Measurements from ENCODE around the gene MTUS2.

The MTUS2 gene

DNA sequence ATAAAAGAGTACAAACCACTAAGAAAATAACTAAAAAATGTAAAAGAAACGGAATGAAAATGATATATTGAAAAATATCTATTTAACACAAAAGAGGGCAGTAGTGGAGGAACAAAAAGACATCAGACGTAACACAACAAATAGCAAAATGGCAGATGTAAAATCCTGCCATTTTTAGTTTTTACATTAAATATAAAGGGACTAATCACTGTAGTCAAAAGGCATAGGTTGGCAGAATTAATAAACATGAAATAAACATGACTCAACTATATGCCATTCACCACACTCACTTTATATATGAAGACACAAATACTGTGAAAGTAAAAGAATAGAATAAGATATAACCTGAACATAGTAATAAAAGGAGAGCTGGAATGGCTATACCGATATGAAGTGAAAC lies 11.0 kb downstream of the MTUS2 start:
- Mint-ChIP-seq H3K36me3 (ENCODE audit: low read depth) (no peaks in the 10 kb centered on the region), H3K9me3 (peaks cover 31% of the 10 kb centered on the region)

DNA sequence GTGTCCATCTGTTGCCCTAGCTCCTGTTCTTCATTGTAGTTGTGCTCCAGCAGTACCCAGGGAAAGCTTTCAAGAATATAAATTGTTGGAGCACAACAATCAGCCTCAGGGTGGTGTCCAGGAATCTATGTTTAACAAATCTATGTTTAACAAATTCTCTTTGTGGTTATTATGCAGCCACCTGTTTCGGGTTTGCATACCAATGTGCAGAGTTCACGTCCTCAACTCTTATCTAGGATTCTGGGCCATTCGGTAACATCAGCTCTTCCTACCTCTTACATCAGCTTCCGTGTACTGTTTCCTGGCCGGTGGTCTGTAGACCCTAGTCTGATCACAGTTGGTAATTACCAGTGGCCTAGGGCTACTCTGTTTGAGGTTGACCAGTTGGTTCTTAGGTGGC lies 17.0 kb downstream of the MTUS2 start:
- Mint-ChIP-seq H3K27ac (no peak overlapping the region), H3K27me3 (peaks cover 8% of the 10 kb centered on the region), H3K9me3 (no peaks in the 10 kb centered on the region), H3K36me3 (ENCODE audit: low read depth) (no peaks in the 10 kb centered on the region), H3K4me1 (ENCODE audit: low read depth) (no peaks in the 10 kb centered on the region), H3K4me3 (no peak overlapping the region)

More for the DNA sequence above, 11.0 kb downstream of the MTUS2 start:
- H3K27ac Mint-ChIP-seq = no peak overlapping the region
- H3K4me1 Mint-ChIP-seq (ENCODE audit: low read depth) = no peaks in the 10 kb centered on the region
- H3K27me3 Mint-ChIP-seq = peaks cover 12% of the 10 kb centered on the region
- H3K4me3 Mint-ChIP-seq = no peak overlapping the region

DNA sequence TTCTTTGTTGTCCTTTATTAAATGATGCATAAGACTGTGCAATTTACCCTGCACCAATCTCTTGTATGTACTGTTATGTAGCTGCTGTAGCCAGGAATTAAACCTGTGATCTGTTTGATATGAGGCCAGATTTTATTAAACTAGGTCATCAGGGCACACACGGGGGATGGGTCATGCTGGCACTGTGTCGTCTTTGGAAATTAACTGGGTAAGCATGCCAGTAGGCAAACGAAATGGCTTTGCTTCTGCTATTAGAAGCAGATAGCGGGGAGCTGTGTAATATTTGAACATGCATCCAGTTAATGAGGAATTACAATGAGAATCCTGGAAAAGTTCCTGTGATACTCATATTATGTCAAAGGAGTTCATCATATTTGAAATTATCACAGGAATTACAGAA lies 23.5 kb downstream of the MTUS2 start:
- Mint-ChIP-seq H3K4me1 (ENCODE audit: low read depth) (no peaks in the 10 kb centered on the region), H3K27ac (no peak overlapping the region), H3K27me3 (peaks cover under 1% of the 10 kb centered on the region), H3K36me3 (ENCODE audit: low read depth) (no peaks in the 10 kb centered on the region), H3K4me3 (no peak overlapping the region), H3K9me3 (no peaks in the 10 kb centered on the region)

DNA sequence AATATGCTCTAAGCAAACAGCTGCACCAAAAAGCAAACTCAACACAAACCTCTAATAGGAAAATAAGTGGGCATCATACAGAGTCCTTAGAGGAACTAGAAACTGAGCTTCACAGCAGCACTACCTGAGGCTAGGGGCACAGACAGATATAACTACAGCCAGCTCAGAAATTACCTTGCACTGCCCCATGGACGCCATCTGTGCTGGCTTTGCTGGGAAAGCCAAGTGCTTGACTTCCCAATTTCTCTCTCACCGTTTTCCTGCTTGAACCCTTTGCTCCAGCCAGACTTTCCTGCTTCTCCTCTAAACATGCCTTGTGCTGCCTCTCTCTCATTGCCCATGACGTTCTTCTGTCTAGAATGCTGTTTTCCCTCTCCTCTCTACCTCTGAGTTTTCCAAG lies 29.3 kb downstream of the MTUS2 start:
- Mint-ChIP-seq H3K36me3 (ENCODE audit: low read depth) (no peaks in the 10 kb centered on the region), H3K9me3 (no peaks in the 10 kb centered on the region), H3K27me3 (peaks cover 7% of the 10 kb centered on the region), H3K4me3 (no peak overlapping the region), H3K27ac (no peak overlapping the region), H3K4me1 (ENCODE audit: low read depth) (no peaks in the 10 kb centered on the region)

DNA sequence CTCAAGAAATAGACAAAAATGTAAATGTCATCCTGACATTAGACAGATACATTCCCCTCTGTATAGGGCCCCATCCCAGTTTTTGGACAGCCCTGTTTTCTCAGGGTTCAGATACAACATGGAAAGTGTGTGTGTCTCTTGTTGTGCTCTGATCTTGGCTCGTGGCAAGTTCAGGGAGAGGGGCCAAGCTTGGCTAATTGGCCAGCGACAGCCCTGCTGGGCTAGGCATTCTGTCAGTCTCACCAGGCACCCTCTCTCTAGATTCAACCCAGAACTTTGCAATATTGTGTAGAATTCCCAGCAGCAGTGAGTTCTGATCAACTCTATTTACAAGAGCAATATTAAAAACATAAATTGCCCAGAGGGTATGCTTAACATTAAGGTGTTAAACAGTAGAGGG lies 30.1 kb downstream of the MTUS2 start:
- Mint-ChIP-seq H3K27me3 (peaks cover 8% of the 10 kb centered on the region), H3K9me3 (no peaks in the 10 kb centered on the region), H3K4me3 (no peak overlapping the region), H3K27ac (no peak overlapping the region), H3K4me1 (ENCODE audit: low read depth) (no peaks in the 10 kb centered on the region), H3K36me3 (ENCODE audit: low read depth) (no peaks in the 10 kb centered on the region)

DNA sequence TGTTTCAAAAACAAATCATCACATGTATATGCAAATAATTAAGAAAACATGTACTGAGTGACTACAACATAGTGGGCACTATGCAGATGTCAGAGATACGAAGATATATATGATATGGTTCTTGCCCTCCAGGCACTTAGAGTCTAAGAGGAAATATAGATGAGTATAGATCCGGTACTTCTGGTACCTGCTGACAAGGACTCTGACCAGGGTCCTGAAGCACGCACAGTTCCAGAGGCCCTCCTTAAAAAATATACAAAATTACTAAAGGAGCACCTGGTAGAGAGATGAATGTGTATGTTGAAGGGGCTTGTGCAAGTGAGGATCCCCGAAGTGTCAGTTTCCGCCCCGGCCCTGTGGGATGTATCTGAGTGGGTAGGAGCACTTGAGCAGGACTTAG lies 31.3 kb downstream of the MTUS2 start:
- Mint-ChIP-seq H3K27ac (no peak overlapping the region), H3K9me3 (no peaks in the 10 kb centered on the region), H3K4me3 (no peak overlapping the region), H3K36me3 (ENCODE audit: low read depth) (no peaks in the 10 kb centered on the region), H3K27me3 (peaks cover 8% of the 10 kb centered on the region), H3K4me1 (ENCODE audit: low read depth) (no peaks in the 10 kb centered on the region)

DNA sequence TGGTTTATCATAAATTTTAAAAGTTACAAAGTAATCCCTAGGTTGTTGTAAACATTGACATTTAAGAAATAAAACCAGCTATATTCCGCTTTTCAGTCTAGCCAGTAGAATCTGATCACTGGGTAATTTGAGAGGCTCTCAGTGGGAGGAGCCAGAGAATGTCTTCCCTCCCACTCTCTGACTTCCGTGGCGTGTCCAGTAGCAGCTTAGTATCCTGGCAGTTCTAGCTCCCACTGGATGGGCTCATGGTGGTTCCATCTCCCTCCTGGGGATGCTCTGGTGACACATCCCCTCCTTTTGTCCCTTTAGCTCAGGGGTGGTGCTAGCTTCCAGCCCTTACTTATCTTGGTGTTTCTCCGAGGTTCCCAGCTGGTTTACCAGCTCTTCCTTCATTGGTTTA lies 34.5 kb downstream of the MTUS2 start:
- Mint-ChIP-seq H3K27ac (no peak overlapping the region), H3K27me3 (peaks cover 11% of the 10 kb centered on the region)

DNA sequence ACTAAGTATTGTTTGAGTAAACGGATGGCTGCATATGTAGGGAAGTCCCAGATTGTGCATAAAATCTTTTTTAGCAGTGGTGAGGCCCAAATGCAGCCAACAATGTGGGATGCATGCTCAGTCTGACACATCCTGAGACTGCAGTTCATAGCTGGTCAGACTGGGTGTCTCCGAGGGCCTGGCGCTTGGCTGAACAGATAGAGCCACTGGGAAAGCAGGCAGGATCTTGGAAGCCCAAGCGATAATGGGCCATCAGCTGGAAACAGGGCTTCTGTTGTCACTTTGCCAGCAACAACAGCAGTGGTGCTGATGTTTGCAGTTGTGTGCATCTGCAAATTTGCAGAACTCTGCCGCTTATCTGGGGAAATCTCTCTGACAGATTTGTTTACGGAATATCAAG lies 36.1 kb downstream of the MTUS2 start:
- Mint-ChIP-seq H3K4me1 (ENCODE audit: low read depth) (no peaks in the 10 kb centered on the region), H3K27me3 (peaks cover 11% of the 10 kb centered on the region), H3K4me3 (no peak overlapping the region), H3K27ac (no peak overlapping the region), H3K36me3 (ENCODE audit: low read depth) (no peaks in the 10 kb centered on the region), H3K9me3 (no peaks in the 10 kb centered on the region)

More for the DNA sequence above, 34.5 kb downstream of the MTUS2 start:
- Mint-ChIP-seq H3K9me3 (no peaks in the 10 kb centered on the region), H3K36me3 (ENCODE audit: low read depth) (no peaks in the 10 kb centered on the region), H3K4me3 (no peak overlapping the region), H3K4me1 (ENCODE audit: low read depth) (no peaks in the 10 kb centered on the region)

DNA sequence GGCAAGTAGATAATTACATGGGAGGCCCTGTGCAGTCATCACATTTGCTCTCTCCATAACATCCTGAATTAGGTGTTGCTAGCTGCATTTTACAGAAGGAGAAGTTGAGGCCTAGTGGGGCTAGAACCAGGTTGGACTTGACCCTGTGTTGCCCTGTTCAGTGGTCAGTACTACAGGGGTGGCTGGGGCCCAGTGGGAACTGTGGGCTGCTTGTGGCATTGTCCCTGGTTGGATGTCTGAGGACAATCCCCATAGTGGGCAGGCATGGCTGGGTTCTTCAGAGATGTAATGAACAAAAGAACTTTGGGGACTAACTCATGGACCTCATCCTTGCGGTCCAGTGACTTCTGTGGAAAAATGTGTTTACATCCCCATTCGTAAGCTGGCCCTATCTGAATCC lies 38.9 kb downstream of the MTUS2 start:
- Mint-ChIP-seq H3K9me3 (no peaks in the 10 kb centered on the region), H3K27ac (no peak overlapping the region), H3K4me1 (ENCODE audit: low read depth) (no peaks in the 10 kb centered on the region), H3K4me3 (no peak overlapping the region), H3K27me3 (peaks cover 7% of the 10 kb centered on the region), H3K36me3 (ENCODE audit: low read depth) (no peaks in the 10 kb centered on the region)

DNA sequence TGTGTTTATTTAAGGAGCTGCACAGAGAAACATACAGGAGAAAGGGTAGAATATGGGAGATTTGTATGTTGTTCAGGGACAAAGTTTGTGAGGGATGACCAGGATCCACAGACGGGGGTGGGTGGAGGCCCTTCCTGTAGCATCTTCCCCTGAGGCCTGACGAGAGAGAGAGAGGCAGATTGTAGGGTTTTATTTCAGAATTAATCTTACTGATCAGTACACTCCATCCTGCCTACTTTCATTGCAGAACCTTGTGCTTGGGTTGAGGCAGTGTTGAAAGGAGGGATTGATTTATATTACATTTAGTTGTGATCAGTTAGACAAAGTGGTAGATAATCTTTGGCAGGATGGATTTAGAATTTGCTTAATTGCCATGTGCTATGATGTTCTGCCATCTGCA lies 39.6 kb downstream of the MTUS2 start:
- no peaks in the 10 kb centered on the region for H3K4me1 Mint-ChIP-seq (ENCODE audit: low read depth)
- no peak overlapping the region for H3K27ac Mint-ChIP-seq
- no peak overlapping the region for H3K4me3 Mint-ChIP-seq
- H3K27me3 Mint-ChIP-seq = peaks cover 3% of the 10 kb centered on the region
- no peaks in the 10 kb centered on the region for H3K9me3 Mint-ChIP-seq
- H3K36me3 Mint-ChIP-seq (ENCODE audit: low read depth) = no peaks in the 10 kb centered on the region

DNA sequence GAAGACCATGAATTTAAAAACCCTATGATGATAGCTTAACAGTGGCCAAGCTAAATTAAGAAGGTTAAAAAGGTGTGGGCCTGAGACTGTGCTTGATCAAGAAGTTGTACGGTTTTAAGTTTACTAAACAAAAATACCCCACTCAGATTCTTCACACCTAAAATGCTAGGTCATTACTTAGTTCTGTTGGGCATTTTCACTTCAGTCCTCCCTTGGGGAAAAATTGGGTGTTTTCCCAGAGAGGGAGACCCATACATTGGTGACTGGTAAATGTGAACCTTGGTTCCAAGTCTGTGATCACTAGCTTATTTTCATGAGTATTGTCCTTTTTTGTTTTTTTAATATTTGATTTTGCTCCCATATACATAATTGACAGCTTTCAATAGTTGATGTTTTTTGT lies 44.4 kb downstream of the MTUS2 start:
- Mint-ChIP-seq H3K27ac (no peak overlapping the region), H3K9me3 (no peaks in the 10 kb centered on the region), H3K4me3 (no peak overlapping the region), H3K36me3 (ENCODE audit: low read depth) (no peaks in the 10 kb centered on the region), H3K4me1 (ENCODE audit: low read depth) (no peaks in the 10 kb centered on the region), H3K27me3 (peaks cover 3% of the 10 kb centered on the region)

DNA sequence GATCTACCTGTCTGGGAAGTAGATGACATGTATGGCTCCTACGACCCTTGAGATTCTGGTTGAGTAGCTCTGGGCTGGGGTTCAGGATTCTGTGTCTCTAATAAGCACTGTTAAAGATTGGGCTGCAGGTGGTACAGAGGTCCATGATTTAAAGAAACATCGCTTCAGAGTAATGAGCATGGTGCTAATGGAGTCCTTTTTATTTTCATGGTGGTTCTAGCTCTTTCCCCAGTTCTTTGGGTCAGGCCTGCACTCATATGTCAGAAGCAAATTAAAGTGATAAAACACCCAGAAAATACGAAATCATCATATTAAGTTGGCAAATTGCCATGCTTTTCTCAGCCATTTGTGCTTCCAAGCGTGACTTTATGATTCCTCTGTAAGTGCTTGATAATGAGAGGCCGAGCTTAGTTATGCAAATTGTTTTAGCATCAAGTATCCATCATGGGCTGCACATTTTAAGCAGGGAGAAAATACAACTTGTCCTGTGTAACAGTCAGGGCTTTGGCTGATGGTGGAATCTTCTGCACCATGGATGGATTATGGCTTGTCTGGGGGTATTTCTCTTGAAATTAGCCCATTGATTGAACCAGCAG lies 45.1 kb downstream of the MTUS2 start:
- Mint-ChIP-seq H3K9me3 (no peaks in the 10 kb centered on the region), H3K4me1 (ENCODE audit: low read depth) (no peaks in the 10 kb centered on the region), H3K36me3 (ENCODE audit: low read depth) (no peaks in the 10 kb centered on the region), H3K27me3 (peaks cover 3% of the 10 kb centered on the region), H3K27ac (no peak overlapping the region), H3K4me3 (no peak overlapping the region)

DNA sequence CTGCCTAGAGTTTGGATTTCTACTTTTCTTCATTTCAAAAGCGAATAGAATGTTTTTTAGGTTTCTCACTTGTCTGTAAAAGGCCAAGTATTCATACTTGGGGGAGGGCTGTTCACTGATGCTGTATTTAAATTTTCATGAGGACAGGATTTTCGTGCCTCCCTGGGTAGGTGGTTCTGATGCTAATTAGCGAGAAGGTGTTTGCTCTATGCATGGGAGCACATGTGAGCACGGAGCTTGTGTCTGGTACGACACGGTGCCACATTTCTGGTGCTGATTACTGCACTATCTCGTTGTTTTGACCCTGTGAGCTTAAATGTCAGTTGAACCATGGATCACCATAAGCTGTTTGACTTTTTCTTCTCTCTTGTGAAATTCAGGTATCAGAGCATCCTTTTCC lies 45.8 kb downstream of the MTUS2 start:
- Mint-ChIP-seq H3K36me3 (ENCODE audit: low read depth) (no peaks in the 10 kb centered on the region), H3K27ac (no peak overlapping the region), H3K4me1 (ENCODE audit: low read depth) (no peaks in the 10 kb centered on the region), H3K9me3 (no peaks in the 10 kb centered on the region), H3K27me3 (peaks cover 3% of the 10 kb centered on the region), H3K4me3 (no peak overlapping the region)

DNA sequence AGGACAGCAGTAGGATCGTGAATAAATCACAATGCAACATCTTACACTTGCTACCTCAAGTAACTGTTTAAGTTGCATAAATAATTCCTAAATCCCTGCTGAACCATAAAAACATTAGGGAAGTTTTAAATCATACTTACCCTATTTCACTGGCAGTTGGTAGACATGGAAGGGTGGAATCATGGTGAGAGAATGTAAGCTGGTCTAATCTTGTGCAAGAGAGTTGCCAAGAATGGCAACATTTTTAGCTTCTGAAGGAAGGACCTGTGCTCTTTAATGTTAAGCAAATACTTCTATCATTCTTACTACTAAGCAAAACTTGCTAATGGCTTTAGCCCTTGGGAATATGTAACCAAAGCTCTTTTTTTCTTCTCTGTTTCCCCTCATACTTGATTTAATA lies 46.8 kb downstream of the MTUS2 start:
- Mint-ChIP-seq H3K9me3 (peaks cover 2% of the 10 kb centered on the region), H3K36me3 (ENCODE audit: low read depth) (no peaks in the 10 kb centered on the region), H3K27me3 (peaks cover 3% of the 10 kb centered on the region), H3K4me3 (no peak overlapping the region), H3K27ac (no peak overlapping the region), H3K4me1 (ENCODE audit: low read depth) (no peaks in the 10 kb centered on the region)

DNA sequence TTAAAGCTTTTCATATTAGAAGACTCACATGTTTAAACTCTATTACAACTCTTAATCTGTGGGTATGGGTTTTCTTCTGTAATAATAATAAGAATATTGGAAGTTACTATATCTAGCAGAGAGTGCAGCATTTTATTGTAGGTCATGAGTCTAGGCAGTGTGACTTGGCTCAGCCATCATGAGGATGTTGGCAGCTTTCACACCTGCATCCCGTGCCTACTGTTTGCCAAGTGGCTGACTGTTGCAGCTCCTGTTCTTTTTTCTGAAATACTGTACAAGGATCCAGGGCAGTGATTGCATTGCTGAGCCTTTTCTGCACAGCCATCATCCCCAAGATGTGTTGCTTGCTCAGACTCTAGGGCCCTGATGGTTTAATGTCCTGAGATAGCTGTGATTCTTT lies 47.4 kb downstream of the MTUS2 start:
- Mint-ChIP-seq H3K9me3 (peaks cover 8% of the 10 kb centered on the region), H3K4me1 (ENCODE audit: low read depth) (no peaks in the 10 kb centered on the region), H3K36me3 (ENCODE audit: low read depth) (no peaks in the 10 kb centered on the region)

DNA sequence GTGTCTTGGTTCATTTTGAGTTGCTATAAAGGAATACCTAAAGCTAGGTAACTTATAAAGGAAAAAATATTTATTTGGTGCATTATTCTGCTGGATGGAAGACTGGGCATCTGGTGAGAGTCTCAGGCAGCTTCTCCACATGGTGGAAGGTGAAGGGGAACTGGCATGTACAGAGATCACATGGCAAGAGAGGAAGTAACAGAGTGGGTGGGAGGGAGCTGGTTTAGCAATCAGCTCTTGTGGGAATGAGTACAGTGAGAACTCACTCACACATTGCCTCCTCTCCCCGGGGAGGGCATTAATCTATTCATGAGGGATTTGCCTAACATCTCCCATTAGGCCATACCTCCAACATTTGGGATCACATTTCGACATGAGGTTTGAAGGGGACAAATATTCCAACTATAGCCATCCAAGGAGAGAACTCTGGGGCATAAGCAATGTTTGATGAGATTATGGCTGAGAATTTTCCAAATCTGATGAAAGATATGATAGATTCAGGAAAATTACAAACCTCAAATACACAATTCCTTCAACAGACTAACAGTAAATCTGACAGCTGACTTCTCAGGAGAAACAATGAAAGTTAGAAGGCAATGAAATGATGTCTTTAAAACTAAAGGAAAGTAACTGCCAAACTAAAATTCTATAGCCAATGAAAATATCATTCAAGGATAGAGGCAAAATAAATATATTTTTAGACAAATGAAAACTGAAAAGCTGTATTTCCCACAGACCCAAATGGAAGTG lies 52.5 kb downstream of the MTUS2 start:
- H3K27ac Mint-ChIP-seq = no peak overlapping the region

More for the DNA sequence above, 47.4 kb downstream of the MTUS2 start:
- Mint-ChIP-seq H3K4me3 (no peak overlapping the region), H3K27me3 (peaks cover 3% of the 10 kb centered on the region), H3K27ac (no peak overlapping the region)

More for the DNA sequence above, 52.5 kb downstream of the MTUS2 start:
- H3K4me1 Mint-ChIP-seq (ENCODE audit: low read depth) = no peaks in the 10 kb centered on the region
- H3K27me3 Mint-ChIP-seq = peaks cover 7% of the 10 kb centered on the region
- H3K36me3 Mint-ChIP-seq (ENCODE audit: low read depth) = no peaks in the 10 kb centered on the region
- H3K4me3 Mint-ChIP-seq = no peak overlapping the region
- H3K9me3 Mint-ChIP-seq = peaks cover 20% of the 10 kb centered on the region

All from stimulated activated naive CD8-positive, alpha-beta T cell treated with anti-CD3 and anti-CD28 coated beads, Interleukin-15, Interleukin-2, amounts not matched to agents 100 ng/mL and 50 ng/mL, for 24 hours (primary cell).